HepG2 (cell line): ENCODE data around the gene R3HDM1. TPM values are rescaled to one million over a fixed set of nuclear protein-coding genes. Genes with fewer than 3 reads are reported as not detected.

Source experiments
- CREB1 ChIP-seq, 2 experiments: fragments of 450-650 bp in 1 of 2; IDR thresholded peaks; 2 replicates each; pipeline ENCODE4 v1.6.1; 2016 to 2017; ENCODE audit warnings: control low read depth in 1 of 2, mild to moderate bottlenecking in 1 of 2, missing compliant biosample characterization in 1 of 2, missing genetic modification characterization in 1 of 2
- ELF3 ChIP-seq: IDR thresholded peaks from 2 replicates; pipeline ENCODE4 v1.6.1; 2016; ENCODE audit warnings: missing genetic modification reagents, missing compliant biosample characterization
- KIAA2018 ChIP-seq: sonication (generic); formaldehyde crosslinking; IDR thresholded peaks from 2 replicates; pipeline ENCODE4 v1.5.0; 2020; ENCODE audit warnings: mild to moderate bottlenecking, missing genetic modification reagents, borderline replicate concordance
- PRDM10 ChIP-seq: sonication (generic); formaldehyde crosslinking; IDR thresholded peaks from 2 replicates; pipeline ENCODE4 v1.4.0; 2020; ENCODE audit warnings: low read depth, missing genetic modification reagents
- SMARCE1 ChIP-seq: fragments of 450-650 bp; IDR thresholded peaks from 2 replicates; pipeline ENCODE4 v1.6.1; 2017; ENCODE audit warnings: borderline replicate concordance
- ZFP90 ChIP-seq: sonication (generic); formaldehyde crosslinking; IDR thresholded peaks from 2 replicates; pipeline ENCODE4 v1.8.0; 2022; ENCODE audit warnings: missing genetic modification reagents, mild to moderate bottlenecking, inconsistent platforms, borderline replicate concordance
- ZNF232 ChIP-seq: sonication (generic); formaldehyde crosslinking; IDR thresholded peaks from 2 replicates; pipeline ENCODE4 v1.4.0; 2020; ENCODE audit warnings: missing genetic modification reagents, borderline replicate concordance
- ZNF3 ChIP-seq: IDR thresholded peaks from 2 replicates; pipeline ENCODE4 v1.7.0; 2017; ENCODE audit warnings: inconsistent platforms
- ZNF687 ChIP-seq: sonication (generic); formaldehyde crosslinking; IDR thresholded peaks from 2 replicates; pipeline ENCODE4 v1.5.1; 2020; ENCODE audit warnings: mild to moderate bottlenecking, missing genetic modification reagents, moderate library complexity
- polyA plus RNA-seq, 8 experiments: library from polyadenylated mRNA; depleted of rRNA in 3 of 8; stranded (reverse) in 7 of 8; unstranded in 1 of 8; fragments of >200 nt; fragmentation: Illumina TruSeq in 4 of 8; extraction: Trizol in 4 of 8; gene quantifications; 2 replicates each; pipeline versions ENCODE4 v1.2.1 to v1.2.3, GENCODE V29; 2011 to 2016; ENCODE audit warnings: low read depth in 4 of 8, missing spikeins in 1 of 8, mixed read lengths in 1 of 8; ENCODE audit not compliant: insufficient read depth in 1 of 8
- total RNA-seq, 5 experiments: library from RNA; depleted of rRNA; stranded (reverse); fragments of >200 nt; fragmentation: Illumina TruSeq; extraction: Trizol; gene quantifications; 2 replicates each; pipeline ENCODE4 v1.2.3, GENCODE V29; 2016; ENCODE audit warnings: low read depth in 1 of 5

R3HDM1 gene
- total and polyA plus RNA-seq, 2 of the 13 experiments (the other 11 are each of a cell fraction or from before 2014, with no cell fraction given), result 15.7 to 54.3 TPM

- 0 out of 2 replicates have a peak, but pooled peaks have one; percentile 6 for TF ChIP-seq KIAA2018 (CRISPR knock-in tag)
- TF ChIP-seq CREB1 (IDR thresholded peaks at IDR 0.05), result peak; percentile 75
- no peak for TF ChIP-seq CREB1 (CRISPR knock-in tag; IDR thresholded peaks at IDR 0.05)
- no peak for TF ChIP-seq SMARCE1
- no peak for TF ChIP-seq ZNF3
- TF ChIP-seq PRDM10 (CRISPR knock-in tag), result no peak
- TF ChIP-seq ZNF687 (CRISPR knock-in tag), result peak; percentile 95
- TF ChIP-seq ZNF232 (CRISPR knock-in tag), result no peak; the same call in 1 of the 2 replicates
- TF ChIP-seq ELF3, result no peak; the same call in 1 of the 2 replicates
- TF ChIP-seq ZFP90 (CRISPR knock-in tag), result peak; percentile 79; the same call in 1 of the 2 replicates
Observed at GRCh38 chr2:135531231-135532197, at the start of gene R3HDM1 (continued).
